Right lobe of liver (tissue), 4 donors: ENCODE results near the gene CST8.

ENCODE experiments used
- POLR2A ChIP-seq: fragments of 450-650 bp; IDR thresholded peaks from one replicate; pipeline ENCODE4 v1.6.1; 2017; ENCODE audit warnings: antibody characterized with exemption, mild to moderate bottlenecking
- TF ChIP-seq, protein P1 (sequence below), 4 donors: fragments of 200-600 bp in 3 of 4; fragments of 450-650 bp in 1 of 4; IDR thresholded peaks; one replicate each; pipeline versions ENCODE4 v1.5.1 to v1.8.0; 2016 to 2022; ENCODE audit warnings: antibody characterized with exemption in 4 of 4, mild to moderate bottlenecking in 2 of 4
- donor health status: DM: no; HTN: no; CAD: no.
- donor health status: DM: no; HTN: no; CAD: no.
- donor health status: DM: no; HTN: yes; CAD: no.

GRCh38 chr20:23519556-23519955 lies 28.6 kb downstream of the CST8 start:
- TF ChIP-seq, protein P1, sequence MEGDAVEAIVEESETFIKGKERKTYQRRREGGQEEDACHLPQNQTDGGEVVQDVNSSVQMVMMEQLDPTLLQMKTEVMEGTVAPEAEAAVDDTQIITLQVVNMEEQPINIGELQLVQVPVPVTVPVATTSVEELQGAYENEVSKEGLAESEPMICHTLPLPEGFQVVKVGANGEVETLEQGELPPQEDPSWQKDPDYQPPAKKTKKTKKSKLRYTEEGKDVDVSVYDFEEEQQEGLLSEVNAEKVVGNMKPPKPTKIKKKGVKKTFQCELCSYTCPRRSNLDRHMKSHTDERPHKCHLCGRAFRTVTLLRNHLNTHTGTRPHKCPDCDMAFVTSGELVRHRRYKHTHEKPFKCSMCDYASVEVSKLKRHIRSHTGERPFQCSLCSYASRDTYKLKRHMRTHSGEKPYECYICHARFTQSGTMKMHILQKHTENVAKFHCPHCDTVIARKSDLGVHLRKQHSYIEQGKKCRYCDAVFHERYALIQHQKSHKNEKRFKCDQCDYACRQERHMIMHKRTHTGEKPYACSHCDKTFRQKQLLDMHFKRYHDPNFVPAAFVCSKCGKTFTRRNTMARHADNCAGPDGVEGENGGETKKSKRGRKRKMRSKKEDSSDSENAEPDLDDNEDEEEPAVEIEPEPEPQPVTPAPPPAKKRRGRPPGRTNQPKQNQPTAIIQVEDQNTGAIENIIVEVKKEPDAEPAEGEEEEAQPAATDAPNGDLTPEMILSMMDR (IDR thresholded peaks at IDR 0.05): no peak
- no peak for TF ChIP-seq POLR2A
